ENCODE data around the gene ZNF121. TPM values are rescaled to one million over a fixed set of nuclear protein-coding genes. Genes with fewer than 3 reads are reported as not detected.

Gene ZNF121
- total RNA-seq, 6 experiments from 2014 or later: 11.5 to 15.2 (median 12.4) TPM

GRCh38 chr19:9538183-9539058 lies 45.9 kb downstream of the ZNF121 start, which contains the start of gene ZNF426:
Gene ZNF426, minus strand, starts transcription at chr19:9538645. Its CDS starts 2,413 bp downstream, at chr19:9536232.
- DNase-seq (peak; percentile 80 to 87 (median 80)), ATAC-seq (peak; percentile 87 to 98 (median 96))
- intact Hi-C loops (cut with DNase I): no loop called here
- Histone ChIP-seq H3K4me1 (peaks cover 0 to 7% (median 0%) of the 10 kb centered on the region in 4 donors), H3K27ac (peak within 1 kb of the TSS; percentile 69 to 83 (median 71)), H3K27me3 (no peaks in the 10 kb centered on the region), H3K9me3 (peaks cover 0 to 10% (median 0%) of the 10 kb centered on the region in 4 donors), H3K4me3 (peak within 1 kb of the TSS; percentile 59 to 88 (median 61)), H3K36me3 (peaks cover 0 to 24% (median 6%) of the 10 kb centered on the region in 4 donors)
- 2% methylated on average over 44 of the region's 49 CpGs for WGBS (ENCODE audit: insufficient coverage, low coverage, low lambda C conversion rate, missing lambda C conversion rate)
- no peak for TF ChIP-seq CTCF (IDR thresholded peaks at IDR 0.05)

- DNase-seq (no peak), ATAC-seq (no peak)
- H3K36me3 ChIP-seq: peaks cover 0 to 47% (median 16%) of the 10 kb centered on the region in 4 donors
- intact Hi-C loops (cut with DNase I): no loop called here
- peaks cover 0 to 7% (median 0%) of the 10 kb centered on the region in 4 donors for H3K4me1 ChIP-seq
- 75% methylated on average over 2 of the region's 4 CpGs for WGBS (ENCODE audit: insufficient coverage, low coverage, low lambda C conversion rate, missing lambda C conversion rate)
- H3K4me3 ChIP-seq: no peak overlapping the region
- H3K9me3 ChIP-seq: peaks cover 0 to 27% (median under 1%) of the 10 kb centered on the region in 4 donors
- H3K27me3 ChIP-seq: no peaks in the 10 kb centered on the region
- TF ChIP-seq CTCF (IDR thresholded peaks at IDR 0.05) (no peak), POLR2A (IDR thresholded peaks at IDR 0.05) (no peak)
- H3K27ac ChIP-seq: no peak overlapping the region
Observed at GRCh38 chr19:9535934-9536333, 48.4 kb downstream of the ZNF121 start.

GRCh38 chr19:9531933-9532332 lies 52.4 kb downstream of the ZNF121 start:
- WGBS (ENCODE audit: insufficient coverage, low coverage, low lambda C conversion rate, missing lambda C conversion rate): 90% methylated on average over 3 of the region's 4 CpGs
- Histone ChIP-seq H3K36me3 (peaks cover 0 to 75% (median 37%) of the 10 kb centered on the region in 4 donors), H3K9me3 (peaks cover 6 to 67% (median 33%) of the 10 kb centered on the region in 4 donors), H3K4me1 (no peaks in the 10 kb centered on the region), H3K4me3 (no peak overlapping the region), H3K27me3 (no peaks in the 10 kb centered on the region), H3K27ac (no peak overlapping the region)
- intact Hi-C loops (cut with DNase I): no loop called here
- ATAC-seq (no peak), DNase-seq (no peak)
- no peak for TF ChIP-seq CTCF (IDR thresholded peaks at IDR 0.05)

GRCh38 chr19:9528757-9529336 lies 55.5 kb downstream of the ZNF121 start:
- DNase-seq: no peak
- peaks cover 6 to 72% (median 41%) of the 10 kb centered on the region in 4 donors for H3K9me3 ChIP-seq
- peaks cover 0 to 56% (median 32%) of the 10 kb centered on the region in 4 donors for H3K36me3 ChIP-seq
- intact Hi-C loops (cut with DNase I): no loop called here
- no peaks in the 10 kb centered on the region for H3K27me3 ChIP-seq
- H3K4me1 ChIP-seq: no peaks in the 10 kb centered on the region
- no peak for ATAC-seq
- H3K27ac ChIP-seq: no peak overlapping the region
- 93% methylated on average over 3 of the region's 5 CpGs for WGBS (ENCODE audit: insufficient coverage, low coverage, low lambda C conversion rate, missing lambda C conversion rate)
- TF ChIP-seq POLR2A (IDR thresholded peaks at IDR 0.05) (no peak), CTCF (IDR thresholded peaks at IDR 0.05) (no peak)
- no peak overlapping the region for H3K4me3 ChIP-seq
